ENCODE data around the gene C2orf81. TPM values are rescaled to one million over a fixed set of nuclear protein-coding genes. Genes with fewer than 3 reads are reported as not detected.

The C2orf81 gene
- total RNA-seq, 1 donor from 2014 or later, result 0.82 TPM

- Histone ChIP-seq H3K4me1 (no peaks in the 10 kb centered on the region), H3K27me3 (ENCODE audit: low read depth) (no peaks in the 10 kb centered on the region), H3K9me3 (replicated peaks) (no peaks in the 10 kb centered on the region), H3K27ac (replicated peaks) (no peak overlapping the region), H3K4me3 (no peak overlapping the region), H3K36me3 (peaks cover 69% of the 10 kb centered on the region)
- no peak for DNase-seq
- TF ChIP-seq, protein P1, sequence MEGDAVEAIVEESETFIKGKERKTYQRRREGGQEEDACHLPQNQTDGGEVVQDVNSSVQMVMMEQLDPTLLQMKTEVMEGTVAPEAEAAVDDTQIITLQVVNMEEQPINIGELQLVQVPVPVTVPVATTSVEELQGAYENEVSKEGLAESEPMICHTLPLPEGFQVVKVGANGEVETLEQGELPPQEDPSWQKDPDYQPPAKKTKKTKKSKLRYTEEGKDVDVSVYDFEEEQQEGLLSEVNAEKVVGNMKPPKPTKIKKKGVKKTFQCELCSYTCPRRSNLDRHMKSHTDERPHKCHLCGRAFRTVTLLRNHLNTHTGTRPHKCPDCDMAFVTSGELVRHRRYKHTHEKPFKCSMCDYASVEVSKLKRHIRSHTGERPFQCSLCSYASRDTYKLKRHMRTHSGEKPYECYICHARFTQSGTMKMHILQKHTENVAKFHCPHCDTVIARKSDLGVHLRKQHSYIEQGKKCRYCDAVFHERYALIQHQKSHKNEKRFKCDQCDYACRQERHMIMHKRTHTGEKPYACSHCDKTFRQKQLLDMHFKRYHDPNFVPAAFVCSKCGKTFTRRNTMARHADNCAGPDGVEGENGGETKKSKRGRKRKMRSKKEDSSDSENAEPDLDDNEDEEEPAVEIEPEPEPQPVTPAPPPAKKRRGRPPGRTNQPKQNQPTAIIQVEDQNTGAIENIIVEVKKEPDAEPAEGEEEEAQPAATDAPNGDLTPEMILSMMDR (IDR thresholded peaks at IDR 0.05; ENCODE audit: borderline replicate concordance), result no peak
- intact Hi-C loops (cut with micrococcal nuclease), result no loop called here
These were observed 9.1 kb upstream of the C2orf81 start for GRCh38 chr2:74430502-74430901.

- intact Hi-C loops (cut with micrococcal nuclease), result no loop called here
- peaks cover 75% of the 10 kb centered on the region for H3K36me3 ChIP-seq
- TF ChIP-seq, protein P1 (IDR thresholded peaks at IDR 0.05; ENCODE audit: borderline replicate concordance), result no peak
- H3K27ac ChIP-seq (replicated peaks), result no peak overlapping the region
- DNase-seq, result no peak
- no peaks in the 10 kb centered on the region for H3K27me3 ChIP-seq (ENCODE audit: low read depth)
- no peaks in the 10 kb centered on the region for H3K9me3 ChIP-seq (replicated peaks)
- no peaks in the 10 kb centered on the region for H3K4me1 ChIP-seq
- H3K4me3 ChIP-seq, result no peak overlapping the region
These were observed 8.3 kb upstream of the C2orf81 start for GRCh38 chr2:74429487-74430451.

- intact Hi-C loops (cut with micrococcal nuclease), result no loop called here
These were observed 7.3 kb upstream of the C2orf81 start for GRCh38 chr2:74428675-74429074.

DNA sequence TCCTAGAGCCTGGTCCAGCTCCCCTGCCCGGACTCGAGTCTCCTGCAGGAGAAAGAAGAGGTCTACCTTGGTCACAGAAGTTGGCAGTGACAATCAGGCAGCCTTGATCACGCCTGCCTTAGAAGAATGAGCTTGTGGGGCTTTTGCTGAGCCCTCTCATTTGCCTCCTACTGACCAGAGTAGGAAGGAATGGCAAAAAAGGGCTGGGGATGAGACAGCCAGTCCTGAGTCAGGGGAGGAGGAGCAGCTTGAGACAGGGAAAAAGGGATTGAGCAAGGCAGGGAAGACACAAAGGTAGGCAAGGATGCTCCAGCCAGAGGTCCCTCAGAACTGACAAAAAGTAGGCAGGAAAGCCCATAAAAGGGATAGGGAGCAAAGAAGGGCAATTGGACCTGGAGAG, 6.1 kb upstream of the C2orf81 start:
- no peak overlapping the region for H3K4me3 ChIP-seq
- H3K4me1 ChIP-seq, result no peaks in the 10 kb centered on the region
- intact Hi-C loops (cut with micrococcal nuclease), result no loop called here
- no peak overlapping the region for H3K27ac ChIP-seq (replicated peaks)
- no peaks in the 10 kb centered on the region for H3K9me3 ChIP-seq (replicated peaks)
- no peak for DNase-seq
- H3K36me3 ChIP-seq, result peaks cover 74% of the 10 kb centered on the region
- no peaks in the 10 kb centered on the region for H3K27me3 ChIP-seq (ENCODE audit: low read depth)
- TF ChIP-seq, protein P1 (IDR thresholded peaks at IDR 0.05; ENCODE audit: borderline replicate concordance), result no peak

More at GRCh38 chr2:74428675-74429074, 7.3 kb upstream of the C2orf81 start:
- H3K4me3 ChIP-seq, result no peak overlapping the region
- no peak overlapping the region for H3K27ac ChIP-seq (replicated peaks)
- no peak for DNase-seq
- TF ChIP-seq, protein P1 (IDR thresholded peaks at IDR 0.05; ENCODE audit: borderline replicate concordance), result no peak
- peaks cover 75% of the 10 kb centered on the region for H3K36me3 ChIP-seq
- no peaks in the 10 kb centered on the region for H3K4me1 ChIP-seq
- H3K27me3 ChIP-seq (ENCODE audit: low read depth), result no peaks in the 10 kb centered on the region
- no peaks in the 10 kb centered on the region for H3K9me3 ChIP-seq (replicated peaks)

GRCh38 chr2:74426181-74426758, 4.9 kb upstream of the C2orf81 start:
- Histone ChIP-seq H3K4me1 (peaks cover 10% of the 10 kb centered on the region), H3K27me3 (ENCODE audit: low read depth) (no peaks in the 10 kb centered on the region), H3K36me3 (peaks cover 63% of the 10 kb centered on the region), H3K4me3 (no peak overlapping the region), H3K9me3 (replicated peaks) (no peaks in the 10 kb centered on the region), H3K27ac (replicated peaks) (no peak overlapping the region)
- intact Hi-C loops (cut with micrococcal nuclease), result no loop called here
- no peak for DNase-seq
- TF ChIP-seq, protein P1 (IDR thresholded peaks at IDR 0.05; ENCODE audit: borderline replicate concordance), result no peak
